Keratinocyte (primary cell): Measurements from ENCODE around the gene PTPA.

Source experiments
- EZH2 ChIP-seq: IDR thresholded peaks from one replicate; pipeline ENCODE4 v1.6.1; 2012; ENCODE audit warnings: inconsistent platforms, mild to moderate bottlenecking, low read length, moderate library complexity
- TF ChIP-seq, protein P1 (sequence below), 3 experiments: IDR thresholded peaks in 1 of 3; conservative IDR thresholded peaks in 1 of 3; optimal IDR thresholded peaks in 1 of 3; 2 replicates in 2 of 3; 3 replicates in 1 of 3; pipeline versions ENCODE3 to v1.5.1; 2011; ENCODE audit warnings: low read length in 3 of 3, mild to moderate bottlenecking in 3 of 3, moderate library complexity in 2 of 3, control low read depth in 1 of 3, inconsistent platforms in 1 of 3; ENCODE audit not compliant: insufficient read depth in 2 of 3; ENCODE audit errors: extremely low read depth in 1 of 3

DNA sequence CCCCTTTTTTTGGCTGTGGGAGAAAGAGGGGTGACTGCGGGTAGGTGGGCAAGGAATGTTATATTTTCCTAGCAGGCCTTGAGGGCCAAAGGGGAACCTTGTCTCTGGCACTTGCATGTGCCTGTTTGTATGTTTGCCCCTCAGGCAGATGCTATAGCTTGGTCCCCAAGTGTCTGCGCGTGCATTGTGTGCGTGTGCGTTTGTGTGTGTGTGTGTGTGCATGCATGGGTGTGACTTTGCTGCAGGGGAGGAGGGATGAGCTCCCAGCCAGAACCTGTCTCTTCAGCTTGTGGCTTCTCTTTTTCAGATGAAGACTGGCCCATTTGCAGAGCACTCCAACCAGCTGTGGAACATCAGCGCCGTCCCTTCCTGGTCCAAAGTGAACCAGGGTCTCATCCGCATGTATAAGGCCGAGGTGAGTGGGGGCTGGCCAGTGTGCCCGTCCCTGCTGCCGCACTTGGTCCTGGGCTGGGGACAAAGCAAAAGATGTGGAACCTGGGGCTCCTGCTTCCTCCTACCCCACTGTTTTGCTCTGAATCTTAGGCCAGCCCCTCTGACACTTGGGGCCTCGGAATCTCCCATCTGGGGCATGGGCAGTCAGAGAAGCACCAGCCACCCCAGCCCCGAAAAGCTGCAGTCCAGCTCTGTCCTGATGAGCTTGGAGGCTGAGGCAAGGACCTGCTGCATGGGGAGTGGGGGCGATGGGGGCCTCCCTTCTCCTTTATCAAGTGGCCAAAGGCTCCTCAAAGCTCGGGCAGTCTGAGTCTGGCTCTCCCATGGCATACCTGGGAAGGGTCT is 31.1 kb downstream of the PTPA start:
- no peak for TF ChIP-seq EZH2
- TF ChIP-seq, protein P1, sequence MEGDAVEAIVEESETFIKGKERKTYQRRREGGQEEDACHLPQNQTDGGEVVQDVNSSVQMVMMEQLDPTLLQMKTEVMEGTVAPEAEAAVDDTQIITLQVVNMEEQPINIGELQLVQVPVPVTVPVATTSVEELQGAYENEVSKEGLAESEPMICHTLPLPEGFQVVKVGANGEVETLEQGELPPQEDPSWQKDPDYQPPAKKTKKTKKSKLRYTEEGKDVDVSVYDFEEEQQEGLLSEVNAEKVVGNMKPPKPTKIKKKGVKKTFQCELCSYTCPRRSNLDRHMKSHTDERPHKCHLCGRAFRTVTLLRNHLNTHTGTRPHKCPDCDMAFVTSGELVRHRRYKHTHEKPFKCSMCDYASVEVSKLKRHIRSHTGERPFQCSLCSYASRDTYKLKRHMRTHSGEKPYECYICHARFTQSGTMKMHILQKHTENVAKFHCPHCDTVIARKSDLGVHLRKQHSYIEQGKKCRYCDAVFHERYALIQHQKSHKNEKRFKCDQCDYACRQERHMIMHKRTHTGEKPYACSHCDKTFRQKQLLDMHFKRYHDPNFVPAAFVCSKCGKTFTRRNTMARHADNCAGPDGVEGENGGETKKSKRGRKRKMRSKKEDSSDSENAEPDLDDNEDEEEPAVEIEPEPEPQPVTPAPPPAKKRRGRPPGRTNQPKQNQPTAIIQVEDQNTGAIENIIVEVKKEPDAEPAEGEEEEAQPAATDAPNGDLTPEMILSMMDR (optimal IDR thresholded peaks at IDR 0.05 in 1 of 3, IDR thresholded peaks at IDR 0.05 in 1 of 3, conservative IDR thresholded peaks at IDR 0.05 in 1 of 3; ENCODE audit: extremely low read depth in 1 of 3, insufficient read depth in 2 of 3, low read length in 3 of 3): no peak
